Osteoblast (primary cell): ENCODE results near the gene TM9SF4. TPM values are rescaled to one million over a fixed set of nuclear protein-coding genes. Genes with fewer than 3 reads are reported as not detected.
"Not testable (repeated sequence)": the region's sequence is repeated elsewhere in the genome, so short reads cannot be mapped to it uniquely, and the experiment has no call there.

Experiments used
- DNase-seq: peaks from one replicate; pipeline ENCODE4 v3.0.0; 2011; ENCODE audit warnings: low spot score, mixed read lengths; ENCODE audit not compliant: insufficient read length; ENCODE audit errors: missing footprints
- H2AFZ ChIP-seq: 2 replicates; pipeline ENCODE4 v1.6.0; 2011; ENCODE audit warnings: mild to moderate bottlenecking, low read length
- H3K27ac ChIP-seq: 2 replicates; pipeline ENCODE4 v1.5.1; 2011; ENCODE audit warnings: mild to moderate bottlenecking, low read depth, low read length, moderate library complexity
- H3K27me3 ChIP-seq: 2 replicates; pipeline ENCODE4 v1.6.0; 2012; ENCODE audit warnings: mild to moderate bottlenecking, control low read depth, inconsistent platforms, low read length, moderate library complexity; ENCODE audit not compliant: insufficient read depth
- H3K36me3 ChIP-seq: 2 replicates; pipeline ENCODE4 v1.5.1; 2011; ENCODE audit warnings: mild to moderate bottlenecking, low read length, control low read depth, moderate library complexity; ENCODE audit not compliant: insufficient read depth
- H3K4me1 ChIP-seq: 2 replicates; pipeline ENCODE4 v1.5.1; 2011; ENCODE audit warnings: mild to moderate bottlenecking, low read length, control low read depth, moderate library complexity; ENCODE audit not compliant: insufficient read depth
- H3K4me2 ChIP-seq: 2 replicates; pipeline ENCODE4 v1.6.0; 2011; ENCODE audit warnings: mild to moderate bottlenecking, low read length; ENCODE audit not compliant: insufficient read depth
- H3K4me3 ChIP-seq: fragments of 200-600 bp; sonication (generic); 3 replicates; pipeline ENCODE4 v1.5.1; 2012; ENCODE audit warnings: mild to moderate bottlenecking, low read length, inconsistent platforms; ENCODE audit not compliant: insufficient read depth
- H3K79me2 ChIP-seq: 2 replicates; pipeline ENCODE4 v1.6.0; 2012; ENCODE audit warnings: mild to moderate bottlenecking, low read length, control low read depth, inconsistent platforms; ENCODE audit not compliant: insufficient read depth
- H3K9me3 ChIP-seq: 2 replicates; pipeline ENCODE4 v1.5.1; 2011; ENCODE audit warnings: low read depth, low read length, control low read depth
- H4K20me1 ChIP-seq: 2 replicates; pipeline ENCODE4 v1.6.0; 2012; ENCODE audit warnings: mild to moderate bottlenecking, low read length, control low read depth; ENCODE audit not compliant: insufficient read depth
- total RNA-seq: library from RNA; depleted of rRNA; stranded (reverse); fragments of >200 nt; gene quantifications from 2 replicates; pipeline ENCODE4 v1.2.3, GENCODE V29; 2012
- TF ChIP-seq, protein P1 (sequence below): IDR thresholded peaks from 2 replicates; pipeline ENCODE4 v1.5.1; 2011; ENCODE audit warnings: mild to moderate bottlenecking, low read depth, low read length, moderate library complexity; ENCODE audit errors: extremely low read depth

Gene TM9SF4
- total RNA-seq, 1 donor = 48.1 TPM

DNA sequence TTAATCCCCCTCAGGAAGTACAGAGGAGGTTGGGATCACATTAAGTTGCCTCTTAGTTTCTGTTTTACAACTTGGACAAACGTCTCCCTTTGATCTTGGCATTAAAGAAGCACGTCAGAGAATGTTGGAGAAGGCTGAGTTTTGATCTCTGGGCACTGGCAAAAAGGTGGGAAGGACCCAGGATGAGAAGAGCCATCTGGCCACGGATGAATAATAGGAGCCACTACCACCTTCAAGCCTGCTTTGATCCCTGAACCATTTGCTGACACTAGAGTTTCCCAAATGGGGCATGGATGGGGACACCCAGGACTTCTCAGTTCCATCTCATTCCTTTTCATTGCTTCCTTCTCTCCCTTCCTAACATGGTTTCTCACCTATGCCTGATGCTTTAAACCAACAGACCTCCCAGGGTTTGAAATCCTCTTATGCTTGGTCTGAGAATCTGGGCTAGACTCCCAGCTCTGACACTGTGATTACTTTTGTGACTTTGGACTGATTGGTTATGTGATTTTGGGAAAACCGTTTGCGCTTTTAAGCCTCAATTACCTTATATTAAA is 5.8 kb downstream of the TM9SF4 start:
- peaks cover 54% of the 10 kb centered on the region for H4K20me1 ChIP-seq
- no peak overlapping the region for H3K4me3 ChIP-seq
- DNase-seq = no peak
- TF ChIP-seq, protein P1, sequence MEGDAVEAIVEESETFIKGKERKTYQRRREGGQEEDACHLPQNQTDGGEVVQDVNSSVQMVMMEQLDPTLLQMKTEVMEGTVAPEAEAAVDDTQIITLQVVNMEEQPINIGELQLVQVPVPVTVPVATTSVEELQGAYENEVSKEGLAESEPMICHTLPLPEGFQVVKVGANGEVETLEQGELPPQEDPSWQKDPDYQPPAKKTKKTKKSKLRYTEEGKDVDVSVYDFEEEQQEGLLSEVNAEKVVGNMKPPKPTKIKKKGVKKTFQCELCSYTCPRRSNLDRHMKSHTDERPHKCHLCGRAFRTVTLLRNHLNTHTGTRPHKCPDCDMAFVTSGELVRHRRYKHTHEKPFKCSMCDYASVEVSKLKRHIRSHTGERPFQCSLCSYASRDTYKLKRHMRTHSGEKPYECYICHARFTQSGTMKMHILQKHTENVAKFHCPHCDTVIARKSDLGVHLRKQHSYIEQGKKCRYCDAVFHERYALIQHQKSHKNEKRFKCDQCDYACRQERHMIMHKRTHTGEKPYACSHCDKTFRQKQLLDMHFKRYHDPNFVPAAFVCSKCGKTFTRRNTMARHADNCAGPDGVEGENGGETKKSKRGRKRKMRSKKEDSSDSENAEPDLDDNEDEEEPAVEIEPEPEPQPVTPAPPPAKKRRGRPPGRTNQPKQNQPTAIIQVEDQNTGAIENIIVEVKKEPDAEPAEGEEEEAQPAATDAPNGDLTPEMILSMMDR = no peak
- H3K27ac ChIP-seq = no peak overlapping the region
- H3K27me3 ChIP-seq = no peaks in the 10 kb centered on the region
- H3K79me2 ChIP-seq = peaks cover 88% of the 10 kb centered on the region
- no peak overlapping the region for H2AFZ ChIP-seq
- H3K36me3 ChIP-seq = no peaks in the 10 kb centered on the region
- H3K9me3 ChIP-seq = no peaks in the 10 kb centered on the region
- peaks cover 12% of the 10 kb centered on the region for H3K4me1 ChIP-seq
- no peak overlapping the region for H3K4me2 ChIP-seq

DNA sequence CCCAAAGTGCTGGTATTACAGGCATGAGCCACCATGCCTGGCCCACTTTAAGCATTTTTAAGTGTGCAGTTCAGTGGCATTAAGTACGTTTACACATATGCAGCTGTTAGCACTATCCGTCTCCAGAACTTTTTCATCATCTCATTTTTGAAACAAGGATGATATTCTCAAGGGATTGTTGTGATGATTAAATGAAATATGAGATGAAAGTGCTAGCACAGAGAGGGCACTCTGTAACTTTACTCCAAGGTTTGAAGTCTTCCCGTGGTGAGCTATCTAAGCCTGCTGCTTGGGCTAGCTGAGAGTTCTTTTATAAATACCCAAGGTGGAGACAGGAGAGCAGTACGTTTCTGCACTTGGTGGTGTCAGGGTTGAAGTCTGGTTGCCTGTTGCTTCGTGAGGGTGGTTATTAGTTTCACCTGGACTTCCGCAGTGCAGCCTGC is 6.6 kb downstream of the TM9SF4 start:
- peaks cover 58% of the 10 kb centered on the region for H4K20me1 ChIP-seq

DNA sequence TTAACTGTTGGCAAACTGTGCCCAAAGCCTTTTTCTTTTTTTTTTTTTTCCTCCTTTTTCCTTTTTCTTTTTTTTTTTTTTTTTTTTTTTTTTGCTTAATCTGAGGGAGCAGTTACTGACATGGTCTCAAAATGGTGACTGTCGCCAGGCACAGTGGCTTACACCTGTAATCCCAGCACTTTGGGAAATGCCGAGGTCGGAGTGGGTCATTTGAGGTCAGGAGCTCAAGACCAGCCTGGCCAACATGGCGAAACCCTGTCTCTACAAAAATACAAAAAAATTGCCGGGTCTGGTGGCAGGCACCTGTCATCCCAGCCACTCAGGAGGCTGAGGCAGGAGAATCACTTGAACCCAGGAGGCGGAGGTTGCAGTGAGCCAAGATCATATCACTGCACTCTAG is 7.3 kb downstream of the TM9SF4 start:
- H3K4me3 ChIP-seq, DNase-seq, H2AFZ ChIP-seq, H3K36me3 ChIP-seq, H3K4me1 ChIP-seq, H3K4me2 ChIP-seq, H3K27ac ChIP-seq, H3K27me3 ChIP-seq, H3K9me3 ChIP-seq: not testable (repeated sequence)
- H3K79me2 ChIP-seq = peaks cover 80% of the 10 kb centered on the region
- H4K20me1 ChIP-seq = peaks cover 51% of the 10 kb centered on the region

More for the DNA sequence above, 6.6 kb downstream of the TM9SF4 start:
- TF ChIP-seq, protein P1 = no peak
- H3K27me3 ChIP-seq = no peaks in the 10 kb centered on the region
- peak overlapping the region; percentile 0 for H3K4me2 ChIP-seq
- no peaks in the 10 kb centered on the region for H3K36me3 ChIP-seq
- H3K79me2 ChIP-seq = peaks cover 87% of the 10 kb centered on the region
- H3K27ac ChIP-seq = no peak overlapping the region
- DNase-seq = no peak
- H3K4me3 ChIP-seq = no peak overlapping the region
- peaks cover 4% of the 10 kb centered on the region for H3K4me1 ChIP-seq
- H2AFZ ChIP-seq = no peak overlapping the region
- H3K9me3 ChIP-seq = no peaks in the 10 kb centered on the region

DNA sequence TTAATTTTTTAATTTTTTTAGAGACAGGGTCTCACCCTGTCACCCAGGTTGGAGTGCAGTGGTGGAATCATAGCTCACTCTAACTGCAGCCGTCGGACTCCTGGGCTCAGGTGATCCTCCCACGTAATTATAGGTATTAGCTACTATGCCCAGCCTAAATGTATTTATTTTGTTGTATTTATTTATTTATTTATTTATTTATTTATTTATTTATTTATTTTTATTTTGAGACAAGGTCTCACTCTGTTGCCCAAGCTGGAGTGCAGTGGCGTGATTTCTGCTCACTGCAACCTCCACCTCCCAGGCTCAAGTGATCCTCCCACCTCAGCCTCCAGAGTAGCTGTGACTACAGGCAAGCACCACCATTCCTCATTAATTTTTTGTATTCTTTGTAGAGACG is 8.9 kb downstream of the TM9SF4 start:
- not testable (repeated sequence) for H2AFZ ChIP-seq, DNase-seq, H3K36me3 ChIP-seq, H3K4me2 ChIP-seq, H3K4me3 ChIP-seq, H3K27ac ChIP-seq, H3K9me3 ChIP-seq, H3K27me3 ChIP-seq, H3K4me1 ChIP-seq
- H3K79me2 ChIP-seq = peaks cover 67% of the 10 kb centered on the region
- H4K20me1 ChIP-seq = peaks cover 44% of the 10 kb centered on the region

DNA sequence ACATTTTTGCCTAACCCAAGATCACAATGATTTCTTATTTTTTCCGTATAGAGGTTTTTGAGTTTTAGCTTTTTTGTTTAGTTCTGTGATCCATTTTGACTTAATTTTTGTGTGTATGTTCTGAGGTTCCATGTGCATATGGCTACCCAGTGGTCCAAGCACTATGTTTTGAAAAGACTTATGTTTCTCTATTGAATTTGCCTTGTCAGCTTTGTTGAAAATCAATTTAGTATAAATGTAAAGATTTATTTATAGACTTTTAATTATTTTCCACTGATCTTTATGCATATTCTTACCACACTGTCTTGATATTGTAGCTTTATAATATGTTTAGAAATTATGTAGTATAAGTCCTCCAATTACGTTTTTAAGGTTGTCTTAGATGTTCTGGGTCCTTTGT is 10.2 kb downstream of the TM9SF4 start:
- Histone ChIP-seq H3K4me2 (no peak overlapping the region), H3K4me3 (no peak overlapping the region), H3K79me2 (peaks cover 61% of the 10 kb centered on the region), H3K4me1 (no peaks in the 10 kb centered on the region), H4K20me1 (peaks cover 47% of the 10 kb centered on the region), H3K9me3 (no peaks in the 10 kb centered on the region), H3K27me3 (no peaks in the 10 kb centered on the region), H2AFZ (no peak overlapping the region), H3K27ac (no peak overlapping the region), H3K36me3 (no peaks in the 10 kb centered on the region)
- TF ChIP-seq, protein P1 = no peak
- DNase-seq = no peak

DNA sequence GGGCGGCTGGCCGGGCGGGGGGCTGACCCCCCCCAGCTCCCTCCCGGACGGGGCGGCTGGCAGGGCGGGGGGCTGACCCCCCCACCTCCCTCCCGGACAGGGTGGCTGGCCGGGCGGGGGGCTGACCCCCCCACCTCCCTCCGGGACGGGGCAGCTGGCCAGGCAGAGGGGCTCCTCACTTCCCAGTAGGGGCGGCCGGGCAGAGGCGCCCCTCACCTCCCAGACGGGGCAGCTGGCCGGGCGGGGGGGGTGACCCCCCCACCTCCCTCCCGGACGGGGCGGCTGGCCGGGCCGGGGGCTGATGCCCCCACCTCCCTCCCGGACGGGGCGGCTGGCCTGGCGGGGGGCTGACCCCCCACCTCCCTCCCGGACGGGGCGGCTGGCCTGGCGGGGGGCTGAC is 12.4 kb downstream of the TM9SF4 start:
- not testable (repeated sequence) for DNase-seq, H3K4me1 ChIP-seq, H3K36me3 ChIP-seq, H2AFZ ChIP-seq, H3K4me2 ChIP-seq, H3K9me3 ChIP-seq, H3K4me3 ChIP-seq, H3K27me3 ChIP-seq, H3K27ac ChIP-seq
- Histone ChIP-seq H3K79me2 (peaks cover 61% of the 10 kb centered on the region), H4K20me1 (peaks cover 46% of the 10 kb centered on the region)
